Measurements from ENCODE around the gene PTPRG.

DNA sequence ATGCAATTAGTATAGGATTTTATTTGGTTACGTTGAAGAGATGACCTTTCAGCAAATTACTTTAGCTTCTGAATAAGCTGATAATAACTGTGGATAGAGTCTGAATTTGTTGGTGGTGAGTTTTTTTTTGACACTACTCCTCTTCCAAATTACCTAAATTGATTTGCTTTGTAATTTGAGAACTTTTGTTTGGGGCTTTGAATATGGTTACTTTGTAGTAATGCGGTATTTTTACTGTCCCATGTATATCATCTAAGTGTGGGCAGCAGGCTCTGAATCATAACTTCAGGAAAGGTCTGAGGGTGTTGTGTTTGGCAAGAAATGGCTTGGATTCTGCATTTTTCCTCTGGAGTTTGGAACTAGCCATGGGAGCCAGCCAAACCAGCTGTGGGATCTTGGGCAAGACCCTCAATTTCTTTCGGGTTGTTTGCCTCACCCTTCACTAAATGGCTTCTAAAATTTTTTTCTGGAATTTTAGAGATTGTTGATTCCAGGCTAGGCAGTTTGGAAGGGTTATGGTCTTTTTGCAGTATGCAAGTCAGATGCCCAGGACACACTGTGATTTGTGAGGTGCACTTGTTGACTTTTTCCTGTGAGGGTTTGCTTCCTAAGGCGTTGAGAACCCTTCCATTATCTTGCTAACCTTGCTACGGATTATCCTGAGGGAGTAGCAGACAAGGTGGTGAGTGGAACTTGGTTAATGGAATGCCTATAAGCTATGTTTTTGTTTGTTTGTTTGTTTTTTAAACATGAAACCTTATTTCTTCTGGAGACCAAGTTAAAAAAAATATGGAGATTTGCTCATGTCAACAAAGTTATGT, 10.4 kb downstream of the PTPRG start:
- TF ChIP-seq, protein P1, sequence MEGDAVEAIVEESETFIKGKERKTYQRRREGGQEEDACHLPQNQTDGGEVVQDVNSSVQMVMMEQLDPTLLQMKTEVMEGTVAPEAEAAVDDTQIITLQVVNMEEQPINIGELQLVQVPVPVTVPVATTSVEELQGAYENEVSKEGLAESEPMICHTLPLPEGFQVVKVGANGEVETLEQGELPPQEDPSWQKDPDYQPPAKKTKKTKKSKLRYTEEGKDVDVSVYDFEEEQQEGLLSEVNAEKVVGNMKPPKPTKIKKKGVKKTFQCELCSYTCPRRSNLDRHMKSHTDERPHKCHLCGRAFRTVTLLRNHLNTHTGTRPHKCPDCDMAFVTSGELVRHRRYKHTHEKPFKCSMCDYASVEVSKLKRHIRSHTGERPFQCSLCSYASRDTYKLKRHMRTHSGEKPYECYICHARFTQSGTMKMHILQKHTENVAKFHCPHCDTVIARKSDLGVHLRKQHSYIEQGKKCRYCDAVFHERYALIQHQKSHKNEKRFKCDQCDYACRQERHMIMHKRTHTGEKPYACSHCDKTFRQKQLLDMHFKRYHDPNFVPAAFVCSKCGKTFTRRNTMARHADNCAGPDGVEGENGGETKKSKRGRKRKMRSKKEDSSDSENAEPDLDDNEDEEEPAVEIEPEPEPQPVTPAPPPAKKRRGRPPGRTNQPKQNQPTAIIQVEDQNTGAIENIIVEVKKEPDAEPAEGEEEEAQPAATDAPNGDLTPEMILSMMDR (optimal IDR thresholded peaks at IDR 0.05 in 1 of 3, IDR thresholded peaks at IDR 0.05 in 1 of 3, conservative IDR thresholded peaks at IDR 0.05 in 1 of 3; ENCODE audit: extremely low read depth in 1 of 3, insufficient read depth in 2 of 3, low read length in 3 of 3) = no peak
- no peak for TF ChIP-seq EZH2 (IDR thresholded peaks at IDR 0.05; ENCODE audit: low read length)

Data from keratinocyte (primary cell).